CD14-positive monocyte (primary cell): ENCODE results near the gene NIPAL3. TPM values are rescaled to one million over a fixed set of nuclear protein-coding genes. Genes with fewer than 3 reads are reported as not detected.

Experiments
- DNase-seq, 3 donors: peaks; one replicate each; pipeline ENCODE4 v3.0.0-alpha.2; 2011 to 2022
- H2AFZ ChIP-seq: 2 replicates; pipeline ENCODE4 v1.6.0; 2012; ENCODE audit warnings: mild to moderate bottlenecking, low read depth, low read length, inconsistent platforms; ENCODE audit not compliant: insufficient read depth, poor library complexity, severe bottlenecking
- H3K27ac ChIP-seq, 2 donors: 1 replicate in 1 of 2; 2 replicates in 1 of 2; pipeline ENCODE4 v1.5.1; 2012 to 2013; ENCODE audit warnings: low read length in 2 of 2, control low read depth in 1 of 2, inconsistent platforms in 1 of 2, low read depth in 1 of 2, mild to moderate bottlenecking in 1 of 2
- H3K27me3 ChIP-seq, 2 donors: one replicate each; pipeline versions ENCODE4 v1.6.0 to v1.6.1; 2011 to 2013; ENCODE audit warnings: low read length in 2 of 2; ENCODE audit not compliant: control insufficient read depth in 2 of 2, insufficient read depth in 2 of 2
- H3K36me3 ChIP-seq, 2 donors: replicated peaks in 1 of 2; 1 replicate in 1 of 2; 2 replicates in 1 of 2; pipeline versions ENCODE4 v1.5.1 to v1.6.1; 2012 to 2013; ENCODE audit warnings: low read length in 2 of 2, control low read depth in 1 of 2, inconsistent platforms in 1 of 2, mild to moderate bottlenecking in 1 of 2; ENCODE audit not compliant: insufficient read depth in 2 of 2, control insufficient read depth in 1 of 2
- H3K4me1 ChIP-seq, 2 donors: 1 replicate in 1 of 2; 2 replicates in 1 of 2; pipeline versions ENCODE4 v1.5.1 to v1.6.1; 2012 to 2013; ENCODE audit warnings: low read length in 2 of 2, control low read depth in 1 of 2, inconsistent platforms in 1 of 2, mild to moderate bottlenecking in 1 of 2, moderate library complexity in 1 of 2; ENCODE audit not compliant: insufficient read depth in 2 of 2, control insufficient read depth in 1 of 2
- H3K4me2 ChIP-seq: replicated peaks from 2 replicates; pipeline ENCODE3; 2012; ENCODE audit warnings: low read length, moderate library complexity, mild to moderate bottlenecking; ENCODE audit not compliant: poor library complexity, severe bottlenecking; ENCODE audit errors: extremely low read depth
- H3K4me3 ChIP-seq, 3 experiments: fragments of 200-600 bp in 1 of 3; sonication (generic) in 1 of 3; replicated peaks in 1 of 3; 1 replicate in 2 of 3; 2 replicates in 1 of 3; pipeline ENCODE4 v1.5.1; 2011 to 2013; ENCODE audit warnings: low read length in 3 of 3, mild to moderate bottlenecking in 3 of 3, control low read depth in 2 of 3, low read depth in 2 of 3, inconsistent platforms in 1 of 3, moderate library complexity in 1 of 3
- H3K79me2 ChIP-seq: 2 replicates; pipeline ENCODE4 v1.6.0; 2012; ENCODE audit warnings: mild to moderate bottlenecking, control low read depth, inconsistent platforms, low read length, moderate library complexity; ENCODE audit not compliant: insufficient read depth
- H3K9ac ChIP-seq: 2 replicates; pipeline ENCODE4 v1.6.0; 2017; ENCODE audit warnings: low read length, mild to moderate bottlenecking; ENCODE audit not compliant: insufficient read depth, poor library complexity, severe bottlenecking
- H3K9me3 ChIP-seq, 2 donors: replicated peaks in 1 of 2; 1 replicate in 1 of 2; 2 replicates in 1 of 2; pipeline versions ENCODE4 v1.5.1 to v1.6.1; 2012 to 2013; ENCODE audit warnings: low read length in 2 of 2, control low read depth in 1 of 2; ENCODE audit not compliant: control insufficient read depth in 1 of 2, insufficient read depth in 1 of 2
- H4K20me1 ChIP-seq: 2 replicates; pipeline ENCODE4 v1.6.0; 2012; ENCODE audit warnings: mild to moderate bottlenecking, low read length, control low read depth, moderate library complexity; ENCODE audit not compliant: insufficient read depth
- H3K27ac Mint-ChIP-seq, 7 donors: one replicate each; pipeline ENCODE4 v1.8.0; 2020; ENCODE audit warnings: mild to moderate bottlenecking in 7 of 7, mixed read lengths in 7 of 7, moderate library complexity in 6 of 7, inconsistent platforms in 2 of 7
- H3K27me3 Mint-ChIP-seq, 3 donors: one replicate each; pipeline ENCODE4 v1.8.0; 2021 to 2022; ENCODE audit warnings: low read depth in 3 of 3, mild to moderate bottlenecking in 3 of 3, mixed read lengths in 3 of 3, moderate library complexity in 3 of 3, inconsistent platforms in 1 of 3
- H3K36me3 Mint-ChIP-seq, 2 donors: one replicate each; pipeline ENCODE4 v1.8.0; 2020; ENCODE audit warnings: mixed read lengths in 2 of 2, inconsistent platforms in 1 of 2, mild to moderate bottlenecking in 1 of 2
- H3K4me1 Mint-ChIP-seq: one replicate; pipeline ENCODE4 v1.8.0; 2020; ENCODE audit warnings: mild to moderate bottlenecking, mixed read lengths
- H3K4me3 Mint-ChIP-seq, 2 donors: one replicate each; pipeline ENCODE4 v1.8.0; 2020; ENCODE audit warnings: mild to moderate bottlenecking in 2 of 2, mixed read lengths in 2 of 2, moderate library complexity in 1 of 2
- H3K9me3 Mint-ChIP-seq, 7 donors: one replicate each; pipeline ENCODE4 v1.8.0; 2020 to 2022; ENCODE audit warnings: mixed read lengths in 7 of 7, mild to moderate bottlenecking in 6 of 7, moderate library complexity in 6 of 7, inconsistent platforms in 2 of 7
- CTCF ChIP-seq: fragments of 200-600 bp; IDR thresholded peaks from one replicate; pipeline ENCODE4 v1.8.0; 2022; ENCODE audit warnings: antibody characterized with exemption, mild to moderate bottlenecking
- WGBS: methylation state at CpG from one replicate; pipeline ENCODE4 v1.1.5; 2013; ENCODE audit warnings: missing lambda C conversion rate; ENCODE audit not compliant: insufficient coverage; 5-methylcytosine and 5-hydroxymethylcytosine counted together
- intact Hi-C, 2 donors: fragments of 100-400 bp; cut with micrococcal nuclease; formaldehyde crosslinking; loops; one replicate each; pipeline versions ENCODE4 v1.15.0 to v1.15.1; 2023
- polyA plus RNA-seq, 3 donors: library from polyadenylated mRNA; depleted of rRNA in 1 of 3; unstranded in 2 of 3; stranded (reverse) in 1 of 3; fragments of 300-500 nt in 2 of 3; fragments of >200 nt in 1 of 3; fragmentation: Illumina TruSeq in 2 of 3; gene quantifications; 1 replicate in 2 of 3; 2 replicates in 1 of 3; pipeline ENCODE4 v1.2.3, GENCODE V29; 2012 to 2021

NIPAL3 gene
- polyA plus RNA-seq, 3 donors, result 5.9 to 9.6 (median 6.6) TPM

GRCh38 chr1:24373044-24373443 is 42.6 kb upstream of the NIPAL3 start:
- intact Hi-C loops, result no loop called here
- Histone ChIP-seq H3K9me3 (no peaks in the 10 kb centered on the region), H4K20me1 (no peaks in the 10 kb centered on the region), H3K27ac (no peak overlapping the region), H3K9ac (no peak overlapping the region), H2AFZ (no peak overlapping the region), H3K36me3 (no peaks in the 10 kb centered on the region), H3K4me2 (no peak overlapping the region), H3K4me1 (no peaks in the 10 kb centered on the region), H3K27me3 (no peaks in the 10 kb centered on the region), H3K79me2 (no peaks in the 10 kb centered on the region), H3K4me3 (no peak overlapping the region)
- no peaks in the 10 kb centered on the region for H3K4me1 Mint-ChIP-seq
- DNase-seq, result no peak
- H3K27ac Mint-ChIP-seq, result peak overlapping the region in 1 of 7 donors; percentile 37
- no peak overlapping the region for H3K4me3 Mint-ChIP-seq
- TF ChIP-seq CTCF, result no peak
- peaks cover 0 to 2% of the 10 kb centered on the region in 2 donors for H3K36me3 Mint-ChIP-seq
- H3K9me3 Mint-ChIP-seq, result no peaks in the 10 kb centered on the region
- H3K27me3 Mint-ChIP-seq, result peaks cover 0 to 3% (median 1%) of the 10 kb centered on the region in 3 donors
- 73% methylated on average over 6 of the region's 7 CpGs for WGBS

GRCh38 chr1:24373710-24374109 is 41.9 kb upstream of the NIPAL3 start:
- no peaks in the 10 kb centered on the region for H3K4me1 Mint-ChIP-seq
- H3K9me3 Mint-ChIP-seq, result no peaks in the 10 kb centered on the region
- H3K27ac Mint-ChIP-seq, result peak overlapping the region in 1 of 7 donors; percentile 22
- Histone ChIP-seq H3K27ac (no peak overlapping the region), H4K20me1 (no peaks in the 10 kb centered on the region), H3K79me2 (no peaks in the 10 kb centered on the region), H3K27me3 (no peaks in the 10 kb centered on the region), H3K4me3 (no peak overlapping the region), H3K9ac (no peak overlapping the region), H3K4me2 (no peak overlapping the region), H3K36me3 (no peaks in the 10 kb centered on the region), H3K4me1 (no peaks in the 10 kb centered on the region), H3K9me3 (no peaks in the 10 kb centered on the region), H2AFZ (no peak overlapping the region)
- no peaks in the 10 kb centered on the region for H3K36me3 Mint-ChIP-seq
- no peak overlapping the region for H3K4me3 Mint-ChIP-seq
- intact Hi-C loops, result no loop called here
- TF ChIP-seq CTCF, result no peak
- no peak for DNase-seq
- H3K27me3 Mint-ChIP-seq, result peaks cover 0 to 3% (median 1%) of the 10 kb centered on the region in 3 donors
- 94% methylated on average over 7 of the region's 8 CpGs for WGBS
